ENCODE results near the gene HP.

The HP gene

DNA sequence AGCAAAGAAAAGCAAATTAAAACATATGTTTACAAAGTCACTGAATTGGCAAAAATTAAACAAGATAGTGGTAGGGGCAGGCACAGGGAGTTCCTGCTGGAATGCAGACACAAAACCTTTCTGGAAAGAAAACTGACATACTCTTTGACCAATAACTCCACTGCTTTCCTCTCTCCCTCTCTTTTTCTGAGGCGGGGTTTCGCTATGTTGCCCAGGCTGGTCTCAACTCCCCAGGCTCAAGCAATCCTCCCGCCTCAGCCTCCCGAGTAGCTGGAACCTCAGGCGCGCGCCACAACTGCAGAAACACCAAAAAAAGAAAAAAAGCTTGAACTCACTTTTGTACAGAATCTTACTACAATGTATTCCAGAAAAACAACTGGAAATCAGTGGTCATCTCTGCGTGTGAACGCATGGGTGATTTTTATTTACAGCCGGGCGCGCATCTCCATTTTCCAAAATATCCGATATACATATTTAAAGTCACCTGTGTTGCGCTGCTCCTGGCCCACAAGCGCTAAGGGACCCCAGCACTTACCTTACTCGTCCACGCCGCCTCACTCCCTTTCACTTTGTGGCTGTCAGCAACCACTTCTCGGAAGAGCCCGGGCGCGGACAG, 38.6 kb downstream of the HP start:
- no peak for DNase-seq

DNA sequence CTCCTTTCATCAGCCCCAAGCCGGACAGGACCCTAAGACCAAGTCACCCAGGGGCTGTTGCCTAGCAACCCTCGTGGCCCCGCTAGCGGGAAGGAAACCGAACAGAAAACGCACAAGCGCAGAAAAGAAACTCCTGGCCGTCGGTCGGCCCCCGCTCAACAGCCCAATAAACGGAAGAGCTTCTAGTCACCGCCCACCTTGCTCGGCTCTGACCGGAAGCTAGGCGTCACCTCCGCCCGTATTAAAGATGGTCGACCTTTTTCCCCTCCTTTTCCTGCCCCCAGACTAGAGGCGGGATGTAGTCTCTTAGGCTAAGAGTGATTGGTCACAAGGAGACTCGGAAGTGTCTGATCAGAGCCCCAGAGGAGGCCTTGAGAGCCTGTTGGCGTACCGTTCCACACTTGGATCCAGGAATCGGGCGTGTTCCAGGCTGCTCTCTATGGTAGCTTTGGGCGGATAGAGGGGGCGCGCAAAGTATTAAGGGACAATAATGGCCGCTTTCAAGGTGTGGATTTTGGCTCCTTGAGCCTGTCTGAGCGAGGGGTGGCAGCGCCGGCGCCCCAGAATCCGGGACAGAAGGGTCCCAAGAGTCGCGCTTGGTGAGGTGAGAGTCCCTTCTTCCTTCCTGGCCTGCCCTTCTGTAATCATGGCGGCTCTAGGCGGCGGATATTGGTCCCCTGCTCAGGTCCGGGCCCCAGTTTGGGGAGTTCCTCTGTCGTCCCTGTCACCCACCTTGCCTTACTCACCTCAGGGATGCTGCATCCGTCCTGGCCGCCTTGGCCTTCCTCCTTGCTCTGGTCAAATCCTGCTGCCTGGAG, 39.4 kb downstream of the HP start, which contains the start of the genes DHX38 and TXNL4B:
DHX38 (plus strand) TSS at position 400 of the 818 bp plus-strand sequence. CDS start 2,311 bp downstream, outside the sequence.
TXNL4B (minus strand) TSS at position 173 of the 818 bp plus-strand sequence. CDS start 2,871 bp downstream, outside the sequence.
- DNase-seq = peak; percentile 95

DNA sequence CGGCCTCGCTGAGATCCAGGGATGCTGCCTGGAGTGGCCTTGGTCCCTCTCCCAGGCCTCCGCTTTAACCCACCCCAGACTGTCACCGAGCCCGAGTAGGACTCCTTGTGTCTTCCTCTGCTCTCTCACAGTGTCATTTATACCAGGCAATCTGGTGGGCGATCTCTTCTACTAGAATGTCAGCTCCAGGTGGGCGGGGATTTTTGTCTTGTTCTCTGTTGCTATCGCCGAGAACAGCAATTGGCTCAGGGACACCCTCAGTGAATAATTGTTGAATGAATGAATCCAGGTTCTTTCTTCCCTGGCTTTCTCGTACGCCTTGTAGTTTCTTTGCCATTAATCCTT, 39.9 kb downstream of the HP start:
- DNase-seq = no peak

DNA sequence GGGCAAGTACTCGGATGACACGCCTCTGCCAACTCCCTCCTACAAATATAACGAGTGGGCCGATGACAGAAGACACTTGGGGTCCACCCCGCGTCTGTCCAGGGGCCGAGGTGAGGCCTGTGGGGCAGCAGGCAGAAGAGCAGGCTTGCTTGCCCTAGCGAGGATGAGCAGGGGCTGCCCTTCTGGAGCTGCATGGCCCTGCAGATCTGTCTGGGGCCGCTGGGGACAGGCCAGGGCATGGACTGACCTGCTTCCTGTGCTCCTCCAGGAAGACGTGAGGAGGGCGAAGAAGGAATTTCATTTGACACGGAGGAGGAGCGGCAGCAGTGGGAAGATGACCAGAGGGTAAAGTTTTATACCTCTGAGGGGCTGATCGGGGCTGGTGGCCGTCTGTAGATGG, 44.6 kb downstream of the HP start:
- DNase-seq = no peak

GRCh38 chr16:72099377-72099818, 45.1 kb downstream of the HP start:
- peak; percentile 39 for DNase-seq

- no peak for DNase-seq
These were observed 46.9 kb downstream of the HP start for GRCh38 chr16:72101195-72101594.

- DNase-seq = no peak
These were observed 50.6 kb downstream of the HP start for GRCh38 chr16:72104905-72105304.

DNA sequence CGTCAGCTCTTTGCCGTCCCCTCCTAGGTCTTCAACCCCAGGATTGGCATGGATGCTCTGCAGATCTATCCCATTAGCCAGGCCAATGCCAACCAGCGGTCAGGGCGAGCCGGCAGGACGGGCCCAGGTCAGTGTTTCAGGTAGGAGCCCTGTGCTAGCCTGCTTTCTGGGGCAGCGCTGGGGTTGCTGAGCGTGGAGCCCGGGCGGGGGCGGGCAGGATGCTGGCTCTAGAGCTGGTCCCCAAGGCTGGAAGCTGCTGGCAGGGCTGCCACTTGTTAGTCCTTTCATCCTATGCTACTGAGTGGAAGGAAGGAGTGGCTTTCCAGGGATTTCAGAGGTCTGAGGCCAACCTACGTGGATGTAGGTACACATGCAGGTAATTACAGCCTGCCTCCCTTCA, 51.7 kb downstream of the HP start:
- DNase-seq = no peak

DNA sequence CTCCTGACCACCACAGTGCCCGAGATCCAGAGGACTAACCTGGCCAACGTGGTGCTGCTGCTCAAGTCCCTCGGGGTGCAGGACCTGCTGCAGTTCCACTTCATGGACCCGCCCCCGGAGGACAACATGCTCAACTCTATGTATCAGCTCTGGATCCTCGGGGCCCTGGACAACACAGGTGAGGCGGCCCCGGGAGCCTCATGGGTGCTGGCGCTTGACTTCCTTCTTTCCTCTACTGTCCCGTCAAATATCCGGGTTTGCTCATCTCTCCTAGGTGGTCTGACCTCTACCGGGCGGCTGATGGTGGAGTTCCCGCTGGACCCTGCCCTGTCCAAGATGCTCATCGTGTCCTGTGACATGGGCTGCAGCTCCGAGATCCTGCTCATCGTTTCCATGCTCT, 53.1 kb downstream of the HP start:
- no peak for DNase-seq

GRCh38 chr16:72108353-72109102, 54.2 kb downstream of the HP start:
- no peak for DNase-seq

DNA sequence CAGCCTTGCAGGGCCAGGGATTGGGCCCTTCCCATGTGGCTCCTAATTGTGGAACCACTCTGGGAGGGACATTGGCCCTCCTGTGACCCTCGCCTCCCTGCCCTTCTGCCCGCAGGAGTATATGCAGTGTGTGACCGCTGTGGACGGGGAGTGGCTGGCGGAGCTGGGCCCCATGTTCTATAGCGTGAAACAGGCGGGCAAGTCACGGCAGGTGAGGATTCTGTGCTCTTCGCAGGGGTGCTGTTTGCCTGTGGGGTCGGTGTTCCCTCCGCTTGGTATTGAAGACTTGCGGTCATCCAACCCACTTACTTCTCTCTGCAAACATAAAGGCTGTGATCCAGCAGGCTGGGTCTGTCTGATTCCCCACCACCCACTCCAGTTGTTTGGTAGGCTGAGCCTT, 55.0 kb downstream of the HP start:
- no peak for DNase-seq

DNA sequence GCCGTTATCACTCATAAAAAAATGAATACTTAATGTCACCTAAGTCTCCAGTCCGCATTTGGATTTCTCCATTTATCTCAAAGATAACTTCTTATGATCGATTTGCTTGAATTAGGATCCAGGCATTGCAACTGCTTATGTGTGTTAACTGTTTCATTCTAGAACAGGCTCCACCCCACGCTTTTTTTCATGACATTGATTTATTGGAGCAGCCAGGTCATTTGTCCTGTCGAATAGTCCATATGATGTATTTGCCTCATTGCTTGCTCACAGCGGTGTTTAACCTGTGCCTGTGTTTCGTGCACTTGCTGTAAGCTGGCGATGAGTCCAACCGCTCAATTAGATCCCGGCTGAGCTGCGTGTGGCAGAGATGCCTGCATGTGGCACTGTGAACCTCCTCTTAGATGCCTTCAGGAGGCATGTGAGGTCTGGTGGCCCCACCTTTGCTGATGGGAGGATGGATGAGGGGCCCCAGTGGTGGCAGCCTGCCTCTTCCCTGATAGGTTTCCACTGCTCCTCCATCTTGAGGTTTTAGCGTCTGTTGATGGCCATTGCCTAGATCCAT, 55.7 kb downstream of the HP start:
- DNase-seq = no peak
